NCI-H1436 treated with DMSO at 0.1 percent for 48 hours (cell line): ENCODE results near the gene VGLL3.
"Not testable (repeated sequence)": the region's sequence is repeated elsewhere in the genome, so short reads cannot be mapped to it uniquely, and the experiment has no call there.

ENCODE experiments used
- DNase-seq: peaks from one replicate; lab custom pipeline; 2025; lab: John Stamatoyannopoulos, UW

The VGLL3 gene

DNA sequence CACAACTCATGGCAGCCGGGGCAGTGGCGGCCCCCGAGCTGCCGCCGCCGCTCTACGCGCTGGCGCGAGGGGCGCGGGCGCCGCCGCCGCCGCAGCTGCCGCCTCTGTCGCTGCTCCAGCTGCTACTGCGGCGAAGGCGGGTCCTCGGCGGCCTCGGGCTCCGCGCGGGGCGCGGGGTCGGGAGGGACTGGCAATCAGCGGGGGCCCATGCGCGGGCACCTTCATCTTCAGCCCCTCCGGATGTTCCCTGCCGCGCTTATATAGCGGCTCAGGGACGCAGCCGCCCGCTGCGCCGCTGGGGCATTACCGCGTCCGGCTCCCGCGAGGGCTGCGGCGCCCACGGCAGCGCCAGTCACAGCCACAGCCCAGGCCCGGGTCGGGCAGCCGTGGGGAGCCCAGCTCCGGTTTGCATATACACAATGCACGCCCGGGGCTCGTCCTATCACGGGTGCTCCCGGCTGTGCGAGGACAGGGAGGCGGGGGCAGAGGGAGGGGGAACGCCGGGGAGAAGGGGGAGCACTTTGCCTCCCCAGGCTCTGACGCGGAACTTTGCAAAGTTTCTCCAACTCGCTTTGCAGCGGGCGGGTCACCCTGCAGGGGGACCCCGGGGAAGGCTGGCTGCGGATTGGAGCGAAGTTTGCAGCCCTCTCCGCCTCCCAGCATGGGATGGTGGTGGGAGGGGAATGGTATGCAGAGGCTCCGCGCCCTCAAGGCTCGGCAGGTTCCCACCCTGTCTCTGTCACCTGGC lies at the start of gene VGLL3:
Gene VGLL3 (minus strand): TSS at position 416 of the 748 bp plus-strand sequence. CDS start 406 bp downstream, at position 10.
- DNase-seq: no peak

- no peak for DNase-seq
Observed at GRCh38 chr3:87037652-87038051, 46.7 kb upstream of the VGLL3 start.

GRCh38 chr3:87036671-87037070 lies 45.7 kb upstream of the VGLL3 start:
- no peak for DNase-seq

DNA sequence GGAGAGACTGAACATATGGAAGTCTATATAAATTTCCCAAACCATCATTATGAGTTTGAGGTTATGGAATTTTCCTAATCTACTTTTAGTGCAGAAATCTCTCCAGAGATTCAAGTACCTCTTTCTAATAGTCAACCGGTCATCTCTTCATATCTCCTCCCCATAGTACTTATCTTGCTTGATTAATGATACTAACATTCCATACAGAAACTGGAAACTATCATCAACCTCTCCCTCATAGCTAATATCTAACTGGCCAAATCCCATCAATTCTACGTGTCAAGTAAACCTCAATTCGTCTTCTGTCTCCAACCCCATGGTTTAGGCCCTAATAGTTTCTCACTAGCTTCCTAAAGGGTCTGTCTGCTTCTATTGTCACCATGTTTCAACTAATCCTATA lies 44.4 kb upstream of the VGLL3 start:
- no peak for DNase-seq

DNA sequence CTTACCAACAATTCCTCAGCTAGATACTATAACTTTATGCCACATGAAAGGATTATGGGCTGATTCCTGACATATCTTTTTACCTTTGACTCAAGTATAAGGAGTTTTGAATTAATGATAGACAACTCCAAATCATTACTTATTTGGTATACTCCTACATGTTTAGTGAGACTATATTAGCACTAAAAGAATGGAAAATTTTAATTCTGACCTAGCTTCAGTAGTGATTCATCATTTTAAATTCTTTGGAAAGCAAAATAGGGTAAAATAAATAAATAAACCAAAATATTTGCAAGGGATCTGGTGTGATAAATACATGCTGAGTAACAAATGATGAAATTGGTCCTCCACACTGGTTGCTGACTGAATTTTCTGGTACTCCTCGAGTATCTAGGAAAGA lies 42.3 kb upstream of the VGLL3 start:
- no peak for DNase-seq

DNA sequence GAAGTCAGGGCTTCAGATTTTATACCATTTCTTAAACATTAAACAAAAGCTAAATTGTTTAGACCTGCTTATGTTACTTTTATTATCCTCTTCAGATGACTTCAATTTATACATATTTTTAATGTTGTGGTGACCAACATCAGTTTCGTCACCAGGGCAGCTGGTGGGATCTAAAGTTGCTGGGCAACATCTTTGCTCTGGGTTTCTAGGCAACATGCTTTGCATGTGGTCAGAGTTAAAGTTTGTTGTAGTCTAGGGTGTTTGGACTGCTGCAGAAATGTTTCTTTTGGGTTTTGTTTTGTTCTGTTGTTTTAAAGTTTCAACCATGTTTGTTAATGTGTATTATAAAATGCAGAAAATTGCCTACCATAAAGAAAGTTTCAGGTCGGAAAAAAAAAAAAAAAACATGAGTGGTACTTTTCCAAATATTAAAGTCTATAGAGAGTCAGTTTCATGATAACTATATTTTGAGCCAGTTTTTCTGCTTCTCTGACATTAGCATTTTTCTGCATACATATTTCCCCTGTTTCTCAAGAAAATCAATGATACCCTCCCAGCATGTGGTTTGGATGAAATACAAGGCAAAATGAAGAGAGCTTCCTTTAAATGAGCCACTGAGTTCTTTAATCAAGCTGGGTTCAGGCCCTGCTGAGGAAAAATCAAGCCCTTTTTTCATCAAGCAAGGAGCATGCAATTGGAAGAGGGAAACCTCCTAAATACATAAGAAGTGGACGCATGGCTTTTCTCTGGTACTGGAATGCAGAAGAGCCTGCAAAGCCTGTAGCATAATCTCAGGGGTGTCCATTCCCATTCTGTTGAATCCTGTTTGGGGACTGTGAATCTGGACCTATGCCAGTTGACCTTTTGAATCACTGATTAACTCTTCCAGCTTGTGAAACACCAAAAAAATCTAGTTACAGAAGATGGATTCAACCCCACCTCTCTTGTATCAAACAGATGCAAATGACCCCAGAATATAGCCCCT lies 35.0 kb upstream of the VGLL3 start:
- no peak for DNase-seq

- not testable (repeated sequence) for DNase-seq
Observed at GRCh38 chr3:87017370-87017769, 26.4 kb upstream of the VGLL3 start.

DNA sequence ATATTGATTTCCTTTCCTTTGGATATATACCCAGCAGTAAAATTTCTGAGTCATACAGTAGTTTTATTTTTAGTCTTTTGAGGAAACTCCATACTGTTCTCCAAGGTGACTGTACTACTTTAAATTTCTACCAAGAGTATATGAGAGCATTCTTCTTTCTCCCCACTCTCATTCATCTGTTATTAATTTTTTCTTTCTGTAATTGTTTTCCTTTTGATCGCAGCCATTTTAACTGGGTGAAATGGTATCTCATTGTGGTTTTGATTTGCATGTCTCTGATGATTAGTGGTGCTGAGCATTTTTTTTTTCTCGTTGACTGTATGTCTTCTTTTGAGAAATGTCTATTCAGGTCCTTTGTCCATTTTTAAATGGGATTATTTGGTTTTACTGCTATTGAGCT lies 18.3 kb upstream of the VGLL3 start:
- no peak for DNase-seq

- no peak for DNase-seq
Observed at GRCh38 chr3:87006844-87007439, 16.0 kb upstream of the VGLL3 start.

DNA sequence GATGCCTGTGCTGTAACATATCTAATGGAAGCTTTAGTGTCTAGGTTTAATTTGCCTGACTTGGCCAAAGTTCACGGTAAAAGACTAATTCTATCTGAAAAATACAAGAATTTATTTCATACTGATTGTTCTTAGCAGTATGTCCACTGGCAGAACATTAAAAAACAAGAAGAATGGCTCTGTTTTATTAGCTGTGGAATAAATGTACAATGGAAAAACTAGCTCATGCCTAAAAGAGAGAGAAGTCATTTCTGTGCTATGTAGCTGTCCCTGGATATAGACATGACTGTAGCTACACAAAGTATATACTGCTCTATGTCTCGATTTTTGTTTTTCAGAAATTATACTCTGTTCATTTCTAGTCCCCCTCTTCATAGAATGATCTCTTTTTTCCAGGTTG lies 13.9 kb upstream of the VGLL3 start:
- DNase-seq: no peak

DNA sequence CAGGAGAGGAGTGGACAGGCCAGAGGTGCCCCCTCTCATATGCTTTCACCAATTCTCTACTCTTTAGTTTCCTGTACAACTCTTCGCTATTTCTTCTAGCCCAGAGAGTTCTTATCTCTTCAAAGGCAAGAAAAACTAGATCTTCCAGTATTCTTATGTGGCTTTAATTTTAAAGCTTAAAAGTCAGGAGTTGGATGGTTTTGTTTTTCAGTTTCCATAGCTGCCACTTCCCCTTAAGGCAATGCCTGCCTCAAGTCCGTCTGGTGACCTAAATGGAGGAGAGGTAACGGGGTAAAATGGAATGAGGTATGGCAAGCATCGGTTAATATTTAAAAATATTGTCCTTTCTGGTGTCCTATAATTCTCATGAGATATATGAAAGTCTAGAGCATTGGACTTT lies 11.4 kb upstream of the VGLL3 start:
- DNase-seq: no peak

DNA sequence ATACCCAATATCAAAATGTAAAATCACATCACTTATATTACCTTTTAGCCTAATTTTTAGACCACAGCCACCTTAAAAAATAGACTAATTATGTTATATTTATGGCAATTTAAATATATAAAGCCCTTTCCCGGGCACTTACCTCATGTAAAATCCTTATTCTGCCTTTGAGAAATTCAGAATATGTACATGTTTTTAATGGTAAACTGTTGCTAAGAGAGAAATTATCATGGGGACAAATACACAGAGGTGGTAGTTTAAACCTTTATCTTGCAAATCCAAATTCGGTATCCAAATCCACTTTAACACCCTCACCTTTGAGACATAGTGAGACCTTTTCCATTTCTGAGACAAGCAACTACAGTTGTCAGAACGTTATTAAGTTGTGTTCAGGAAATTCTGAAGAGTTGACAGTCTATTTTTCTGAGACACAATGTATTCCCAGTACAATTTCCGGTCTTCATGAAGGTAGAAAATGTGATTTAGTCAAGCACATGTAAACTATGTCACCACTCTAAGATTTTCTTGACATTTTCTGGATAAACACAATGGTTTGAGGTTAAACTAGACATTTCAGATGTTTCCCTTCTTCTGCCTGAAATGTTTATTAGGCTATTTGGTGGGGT lies 10.6 kb upstream of the VGLL3 start:
- no peak for DNase-seq

DNA sequence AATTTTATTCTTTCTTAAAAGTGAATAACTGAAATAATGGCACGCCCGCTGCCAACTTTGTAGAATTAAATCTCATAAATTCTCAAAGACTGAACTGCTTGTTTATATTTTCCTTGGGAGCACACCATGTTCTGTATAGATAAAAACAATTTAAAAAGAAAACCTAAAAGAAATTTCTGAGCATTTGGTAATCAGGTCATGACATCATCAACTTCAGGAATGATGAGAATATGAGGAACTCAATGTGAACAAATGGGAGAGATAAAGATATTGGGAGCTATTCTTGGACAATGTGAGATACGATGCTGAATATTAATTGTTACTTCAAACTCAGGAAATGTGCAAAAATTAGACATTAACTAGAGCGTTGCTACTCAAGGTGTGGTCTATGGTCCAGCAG lies 10.0 kb upstream of the VGLL3 start:
- no peak for DNase-seq

DNA sequence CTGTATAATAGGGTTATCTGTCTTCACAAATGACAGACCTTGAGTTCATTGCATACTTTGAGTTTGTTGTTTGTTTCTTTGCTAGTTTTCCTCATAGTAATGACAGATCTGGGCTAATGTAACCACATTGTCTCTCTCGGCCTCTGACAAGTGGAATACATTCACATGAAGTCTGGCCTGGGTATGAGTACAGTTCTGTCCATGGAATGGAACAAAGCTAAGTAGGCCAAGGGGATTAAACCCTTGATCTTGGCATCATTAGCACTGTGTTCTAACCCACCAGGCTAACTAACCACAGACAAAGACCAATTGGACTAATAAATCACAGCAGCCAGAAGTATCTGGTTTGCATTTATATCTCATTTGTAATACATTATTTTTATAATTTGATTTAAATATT lies 7.6 kb upstream of the VGLL3 start:
- no peak for DNase-seq

GRCh38 chr3:86996261-86996955 lies 5.5 kb upstream of the VGLL3 start:
- no peak for DNase-seq

- DNase-seq: no peak
Observed at GRCh38 chr3:86995537-86995936, 4.6 kb upstream of the VGLL3 start.

DNA sequence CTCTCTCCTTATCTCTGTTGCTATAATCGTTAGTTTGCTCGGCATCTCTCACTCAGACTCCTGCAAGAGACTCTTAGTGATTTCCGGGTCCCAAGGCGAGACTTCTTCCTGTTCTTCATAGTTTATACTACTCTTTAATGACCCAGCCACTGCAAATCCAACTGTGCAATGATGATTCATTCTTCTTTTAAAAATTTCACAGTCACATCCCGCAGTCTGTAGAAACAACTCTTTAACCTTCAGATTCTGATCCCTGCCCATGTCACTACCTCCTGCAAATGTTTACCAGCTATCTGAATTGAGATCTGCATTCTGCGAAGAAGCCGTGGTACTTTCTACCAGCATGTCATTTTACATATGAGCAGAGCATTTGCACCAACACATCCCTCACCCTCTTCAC lies 2.8 kb upstream of the VGLL3 start:
- DNase-seq: no peak

GRCh38 chr3:86991840-86992435 lies 989 bp upstream of the VGLL3 start:
- no peak for DNase-seq

GRCh38 chr3:86991482-86991815 lies 500 bp upstream of the VGLL3 start:
- no peak for DNase-seq

DNA sequence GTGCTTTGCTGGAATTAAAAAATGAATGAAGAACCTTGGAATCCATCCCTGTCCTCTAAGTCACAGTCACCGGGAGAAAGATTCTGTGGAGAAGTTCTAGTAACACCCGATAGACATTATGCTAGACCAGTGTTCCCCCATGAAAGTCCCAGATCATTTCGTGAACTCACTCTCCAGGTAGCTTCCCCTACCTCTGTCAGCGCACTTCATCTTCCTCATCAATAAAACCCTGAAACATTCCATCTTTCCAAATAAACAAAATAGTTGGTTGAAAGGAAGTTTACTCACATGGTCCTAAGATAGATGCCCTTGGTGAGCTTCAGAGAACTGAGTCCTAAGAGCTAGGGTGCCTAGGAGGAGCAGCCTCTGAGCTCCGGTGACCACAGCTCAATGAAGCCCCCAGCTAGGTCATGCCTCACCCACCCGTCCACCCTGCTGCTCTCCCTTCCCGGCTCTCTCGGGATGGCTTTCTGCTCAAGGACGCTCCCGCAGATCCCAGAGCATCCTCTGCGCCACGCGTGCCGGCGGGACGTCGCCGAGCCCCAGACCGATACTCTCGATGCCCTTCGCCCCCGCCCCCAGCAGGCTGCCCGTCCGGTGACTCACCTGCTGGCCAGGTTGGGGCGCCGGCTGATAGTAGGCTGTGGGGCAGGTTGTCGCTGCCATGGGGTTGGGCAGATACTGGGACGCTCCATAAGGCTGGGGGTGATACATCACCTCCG lies 776 bp downstream of the VGLL3 start:
- DNase-seq: no peak

GRCh38 chr3:86989611-86990010 lies 1.3 kb downstream of the VGLL3 start:
- DNase-seq: no peak
